Lung (tissue), 16 donors: Measurements from ENCODE around the gene TACC3. TPM values are rescaled to one million over a fixed set of nuclear protein-coding genes. Genes with fewer than 3 reads are reported as not detected.
A peak's percentile ranks its signal among the peaks of the same experiment; 100 is the strongest.

ENCODE experiments used
- ATAC-seq: fragments of 200-7000 bp; cut with Tn5 transposase; one replicate; pipeline ENCODE4 v1.9.1; 2020; ENCODE audit warnings: moderate number of reproducible peaks; ENCODE audit not compliant: insufficient read depth, low FRiP score
- DNase-seq, 3 donors: peaks; one replicate each; pipeline ENCODE4 v3.0.0-alpha.2; 2013 to 2017
- H3K27ac ChIP-seq, 2 donors: one replicate each; pipeline ENCODE4 v1.5.1; 2013; ENCODE audit warnings: mild to moderate bottlenecking in 2 of 2, moderate library complexity in 2 of 2, control low read depth in 1 of 2, inconsistent platforms in 1 of 2, low read depth in 1 of 2, low read length in 1 of 2
- H3K27me3 ChIP-seq, 3 donors: one replicate each; pipeline ENCODE4 v1.5.1; 2013; ENCODE audit warnings: low read length in 2 of 3; ENCODE audit not compliant: control insufficient read depth in 3 of 3, insufficient read depth in 3 of 3
- H3K36me3 ChIP-seq, 4 donors: one replicate each; pipeline ENCODE4 v1.5.1; 2013; ENCODE audit warnings: low read length in 4 of 4, mild to moderate bottlenecking in 1 of 4, moderate library complexity in 1 of 4; ENCODE audit not compliant: control insufficient read depth in 4 of 4, insufficient read depth in 4 of 4
- H3K4me1 ChIP-seq, 5 donors: one replicate each; pipeline ENCODE4 v1.5.1; 2013; ENCODE audit warnings: low read length in 5 of 5, mild to moderate bottlenecking in 2 of 5, moderate library complexity in 1 of 5; ENCODE audit not compliant: control insufficient read depth in 5 of 5, insufficient read depth in 5 of 5
- H3K4me3 ChIP-seq: one replicate; pipeline ENCODE4 v1.5.1; 2013; ENCODE audit warnings: mild to moderate bottlenecking, control low read depth, moderate library complexity
- H3K9ac ChIP-seq, 2 donors: one replicate each; pipeline ENCODE4 v1.5.1; 2013; ENCODE audit warnings: low read length in 2 of 2, control low read depth in 1 of 2; ENCODE audit not compliant: insufficient read depth in 1 of 2
- H3K9me3 ChIP-seq, 4 donors: one replicate each; pipeline ENCODE4 v1.5.1; 2013; ENCODE audit warnings: low read length in 3 of 4, mild to moderate bottlenecking in 1 of 4, moderate library complexity in 1 of 4; ENCODE audit not compliant: control insufficient read depth in 4 of 4, insufficient read depth in 3 of 4
- WGBS, 2 donors: extraction: QIAGEN DNeasy Blood & Tissue Kit; methylation state at CpG; one replicate each; pipeline ENCODE4 v1.1.7; 2013; 5-methylcytosine and 5-hydroxymethylcytosine counted together
- long read RNA-seq, 5 donors: transcript quantifications; one replicate each; lab custom pipeline, GENCODE V29; 2026
- polyA plus RNA-seq, 2 donors: library from polyadenylated mRNA; stranded (reverse); fragments of 200-250 nt; gene quantifications; one replicate each; pipeline ENCODE4 v1.2.1, GENCODE V29; 2013
- total RNA-seq, 2 donors: library from RNA; depleted of rRNA in 1 of 2; stranded (reverse); fragments of >200 nt in 1 of 2; gene quantifications; one replicate each; pipeline ENCODE4 v1.2.1, GENCODE V29; 2014 to 2021
- TF ChIP-seq, protein P1 (sequence below): IDR thresholded peaks from 2 replicates; pipeline ENCODE4 v1.5.1; 2012; ENCODE audit warnings: mild to moderate bottlenecking; ENCODE audit errors: control extremely low read depth, extremely low read depth
- donor health status: control.
- donor health status: control.
- donor health status: Bipolar disorder and iron deficiency.
- donor health status: healthy.
- donor health status: DM: yes; HTN: yes; CAD: no.

TACC3 gene
- total RNA-seq (10 to 100 TPM; 13.8 to 18.7 TPM), polyA plus RNA-seq (10 to 100 TPM; 18.3 to 22.1 TPM)
- long read RNA-seq, donor 1, transcript TACC3-201 (16 exons, 2,781 nt): major isoform, 7 of 15 reads
- long read RNA-seq, donor 1, partial matches to known transcripts: 5 of 15 reads
- long read RNA-seq, donor 1, other reads (novel, unspliced or antisense): 0 of 15 reads
- long read RNA-seq, donor 2, partial matches to known transcripts: 0 of 4 reads
- long read RNA-seq, donor 2, other reads (novel, unspliced or antisense): 0 of 4 reads
- long read RNA-seq, donor 3, partial matches to known transcripts: 0 of 5 reads
- long read RNA-seq, donor 3, other reads (novel, unspliced or antisense): 0 of 5 reads
- long read RNA-seq, donor 4, partial matches to known transcripts: 5 of 9 reads
- long read RNA-seq, donor 4, other reads (novel, unspliced or antisense): 0 of 9 reads
- long read RNA-seq, donor 5, transcript TACC3-201 (16 exons, 2,781 nt): major isoform, 9 of 20 reads
- long read RNA-seq, donor 5, partial matches to known transcripts: 7 of 20 reads
- long read RNA-seq, donor 5, other reads (novel, unspliced or antisense): 0 of 20 reads

DNA sequence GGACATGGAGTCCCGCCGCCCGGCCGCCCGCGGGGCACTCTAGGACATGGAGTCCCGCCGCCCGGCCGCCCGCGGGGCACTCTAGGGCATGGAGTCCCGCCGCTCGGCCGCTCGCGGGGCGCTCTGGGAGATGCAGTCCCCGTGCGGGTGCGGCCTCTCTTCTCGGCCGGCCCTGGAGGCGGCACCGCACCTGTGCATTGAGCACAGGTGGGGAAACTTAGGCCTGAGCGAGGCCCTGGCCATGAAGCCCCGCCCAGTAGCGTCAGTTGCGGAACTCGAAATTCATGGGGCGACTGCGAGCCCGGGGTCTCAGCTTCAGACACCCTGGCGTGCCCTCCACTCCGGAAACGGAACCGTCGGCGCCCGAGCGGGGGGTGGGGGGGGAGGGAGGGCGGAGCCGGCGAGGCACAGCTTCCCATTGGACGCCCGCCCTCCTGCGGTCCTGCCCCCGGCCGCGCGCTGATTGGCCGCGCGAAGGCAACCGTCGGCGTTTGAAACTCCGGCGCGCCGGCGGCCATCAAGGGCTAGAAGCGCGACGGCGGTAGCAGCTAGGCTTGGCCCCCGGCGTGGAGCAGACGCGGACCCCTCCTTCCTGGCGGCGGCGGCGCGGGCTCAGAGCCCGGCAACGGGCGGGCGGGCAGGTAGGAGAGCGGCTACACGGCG is at the start of gene TACC3, which contains the start of gene TMEM129:
TACC3 (plus strand) TSS at position 519 of the 663 bp plus-strand sequence. CDS start 1,901 bp downstream, outside the sequence.
TMEM129 (minus strand) TSS at position 321 of the 663 bp plus-strand sequence. CDS start 486 bp downstream, outside the sequence.
- H3K4me1 ChIP-seq: peaks cover 0 to 25% (median 10%) of the 10 kb centered on the region in 5 donors

DNA sequence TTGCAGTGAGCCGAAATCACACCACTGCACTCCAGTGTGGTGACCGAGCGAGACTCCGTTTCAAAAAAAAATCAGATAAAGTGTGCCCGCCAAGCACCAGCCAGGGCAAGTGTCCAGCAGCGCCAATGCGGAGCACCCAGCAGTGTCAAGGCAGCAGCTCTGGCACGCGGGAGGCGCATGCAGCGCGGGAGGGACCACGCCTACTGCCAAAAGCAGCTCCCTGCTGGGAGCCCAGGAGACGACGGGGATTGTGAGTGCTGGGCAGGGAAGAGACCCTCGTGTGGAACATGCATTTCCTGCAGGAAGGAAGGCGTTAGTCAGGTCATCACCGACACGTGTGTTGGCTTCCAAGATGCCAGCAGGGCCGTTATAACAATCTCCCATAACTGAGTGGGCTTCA is 47.6 kb upstream of the TACC3 start:
- Histone ChIP-seq H3K9me3 (no peaks in the 10 kb centered on the region), H3K36me3 (no peaks in the 10 kb centered on the region), H3K9ac (no peak overlapping the region), H3K4me3 (no peak overlapping the region), H3K27me3 (no peaks in the 10 kb centered on the region), H3K4me1 (no peaks in the 10 kb centered on the region), H3K27ac (no peak overlapping the region)
- DNase-seq: no peak
- TF ChIP-seq, protein P1, sequence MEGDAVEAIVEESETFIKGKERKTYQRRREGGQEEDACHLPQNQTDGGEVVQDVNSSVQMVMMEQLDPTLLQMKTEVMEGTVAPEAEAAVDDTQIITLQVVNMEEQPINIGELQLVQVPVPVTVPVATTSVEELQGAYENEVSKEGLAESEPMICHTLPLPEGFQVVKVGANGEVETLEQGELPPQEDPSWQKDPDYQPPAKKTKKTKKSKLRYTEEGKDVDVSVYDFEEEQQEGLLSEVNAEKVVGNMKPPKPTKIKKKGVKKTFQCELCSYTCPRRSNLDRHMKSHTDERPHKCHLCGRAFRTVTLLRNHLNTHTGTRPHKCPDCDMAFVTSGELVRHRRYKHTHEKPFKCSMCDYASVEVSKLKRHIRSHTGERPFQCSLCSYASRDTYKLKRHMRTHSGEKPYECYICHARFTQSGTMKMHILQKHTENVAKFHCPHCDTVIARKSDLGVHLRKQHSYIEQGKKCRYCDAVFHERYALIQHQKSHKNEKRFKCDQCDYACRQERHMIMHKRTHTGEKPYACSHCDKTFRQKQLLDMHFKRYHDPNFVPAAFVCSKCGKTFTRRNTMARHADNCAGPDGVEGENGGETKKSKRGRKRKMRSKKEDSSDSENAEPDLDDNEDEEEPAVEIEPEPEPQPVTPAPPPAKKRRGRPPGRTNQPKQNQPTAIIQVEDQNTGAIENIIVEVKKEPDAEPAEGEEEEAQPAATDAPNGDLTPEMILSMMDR: no peak
- ATAC-seq: no peak
- 84 to 89% methylated on average over 20 of the region's 20 CpGs for WGBS, 2 donors

More for the DNA sequence above, at the start of gene TACC3, which contains the start of gene TMEM129:
- 0% methylated on average over 45 to 83 of the region's 83 CpGs for WGBS, 2 donors
- Histone ChIP-seq H3K27me3 (no peaks in the 10 kb centered on the region), H3K27ac (peak within 1 kb of the TSS; percentile 95 to 98), H3K4me3 (peak within 1 kb of the TSS; percentile 95), H3K36me3 (peaks cover 0 to 18% (median 0%) of the 10 kb centered on the region in 4 donors), H3K9me3 (no peaks in the 10 kb centered on the region), H3K9ac (peak within 1 kb of the TSS in 1 of 2 donors; percentile 46)
- DNase-seq (peak; percentile 92 to 98 (median 96)), ATAC-seq (peak; percentile 93)
- TF ChIP-seq, protein P1: no peak

- no peaks in the 10 kb centered on the region for H3K4me1 ChIP-seq
- DNase-seq (no peak), ATAC-seq (no peak)
- no peak overlapping the region for H3K27ac ChIP-seq
- no peaks in the 10 kb centered on the region for H3K9me3 ChIP-seq
- no peaks in the 10 kb centered on the region for H3K36me3 ChIP-seq
- TF ChIP-seq, protein P1: no peak
- no peak overlapping the region for H3K9ac ChIP-seq
- H3K27me3 ChIP-seq: no peaks in the 10 kb centered on the region
- H3K4me3 ChIP-seq: no peak overlapping the region
- WGBS, 2 donors: 71 to 76% methylated on average over 9 of the region's 9 CpGs
These were observed 46.6 kb upstream of the TACC3 start for GRCh38 chr4:1674682-1675081.
